Measurements from ENCODE around the gene NCOA4.

GRCh38 chr10:46074196-46074946 is 43.9 kb upstream of the NCOA4 start:
- TF ChIP-seq CTCF (conservative IDR thresholded peaks at IDR 0.05 in 1 of 2, IDR thresholded peaks at IDR 0.05 in 1 of 2; ENCODE audit: extremely low read depth in 1 of 2, insufficient read depth in 1 of 2, low read depth in 1 of 2, low read length in 2 of 2) (no peak), EZH2 (IDR thresholded peaks at IDR 0.05; ENCODE audit: borderline replicate concordance, low read length) (no peak)

All from mammary epithelial cell (primary cell).